ENCODE results near the gene DMGDH. TPM values are rescaled to one million over a fixed set of nuclear protein-coding genes. Genes with fewer than 3 reads are reported as not detected.

Gene DMGDH
- total RNA-seq, 1 donor from 2014 or later: 1.3 TPM

GRCh38 chr5:78961743-78962142 is 107.7 kb downstream of the DMGDH start:
- intact Hi-C loops (cut with DNase I): no loop called here
- no peak overlapping the region for H3K4me3 ChIP-seq
- H3K9me3 ChIP-seq: no peaks in the 10 kb centered on the region
- H3K27me3 ChIP-seq (ENCODE audit: low read depth): no peaks in the 10 kb centered on the region
- TF ChIP-seq CTCF (IDR thresholded peaks at IDR 0.05): no peak
- no peaks in the 10 kb centered on the region for H3K4me1 ChIP-seq
- no peak overlapping the region for H3K27ac ChIP-seq
- DNase-seq (no peak), ATAC-seq (no peak)
- H3K36me3 ChIP-seq: peaks cover 10% of the 10 kb centered on the region

- TF ChIP-seq CTCF (IDR thresholded peaks at IDR 0.05): no peak
- intact Hi-C loops (cut with DNase I): no loop called here
- Histone ChIP-seq H3K27me3 (ENCODE audit: low read depth) (no peaks in the 10 kb centered on the region), H3K27ac (no peak overlapping the region), H3K36me3 (peaks cover 10% of the 10 kb centered on the region), H3K4me1 (no peaks in the 10 kb centered on the region), H3K9me3 (no peaks in the 10 kb centered on the region), H3K4me3 (no peak overlapping the region)
- ATAC-seq (no peak), DNase-seq (no peak)
Observed at GRCh38 chr5:78959767-78960166, 109.7 kb downstream of the DMGDH start.

GRCh38 chr5:78958672-78959445 is 110.6 kb downstream of the DMGDH start:
- H3K4me1 ChIP-seq: no peaks in the 10 kb centered on the region
- ATAC-seq (no peak), DNase-seq (no peak)
- peaks cover 10% of the 10 kb centered on the region for H3K36me3 ChIP-seq
- intact Hi-C loops (cut with DNase I): no loop called here
- H3K27me3 ChIP-seq (ENCODE audit: low read depth): no peaks in the 10 kb centered on the region
- no peak overlapping the region for H3K27ac ChIP-seq
- no peak overlapping the region for H3K4me3 ChIP-seq
- TF ChIP-seq CTCF (IDR thresholded peaks at IDR 0.05): no peak
- no peaks in the 10 kb centered on the region for H3K9me3 ChIP-seq

- H3K36me3 ChIP-seq: peaks cover 2% of the 10 kb centered on the region
- H3K4me3 ChIP-seq: no peak overlapping the region
- H3K9me3 ChIP-seq: no peaks in the 10 kb centered on the region
- ATAC-seq (no peak), DNase-seq (no peak)
- TF ChIP-seq CTCF (IDR thresholded peaks at IDR 0.05): no peak
- H3K4me1 ChIP-seq: no peaks in the 10 kb centered on the region
- H3K27me3 ChIP-seq (ENCODE audit: low read depth): no peaks in the 10 kb centered on the region
- H3K27ac ChIP-seq: no peak overlapping the region
- intact Hi-C loops (cut with DNase I): no loop called here
Observed at GRCh38 chr5:78956901-78957300, 112.6 kb downstream of the DMGDH start.

GRCh38 chr5:78953092-78953800 is 116.2 kb downstream of the DMGDH start:
- Histone ChIP-seq H3K4me1 (no peaks in the 10 kb centered on the region), H3K27me3 (ENCODE audit: low read depth) (no peaks in the 10 kb centered on the region), H3K27ac (no peak overlapping the region), H3K9me3 (no peaks in the 10 kb centered on the region), H3K4me3 (no peak overlapping the region), H3K36me3 (no peaks in the 10 kb centered on the region)
- DNase-seq (no peak), ATAC-seq (no peak)
- no peak for TF ChIP-seq CTCF (IDR thresholded peaks at IDR 0.05)
- intact Hi-C loops (cut with DNase I): no loop called here

Other genes with a start within 250 kb of the DMGDH start
- gene ARSB, start 84.4 kb downstream of the DMGDH start, total RNA-seq: 21.6 TPM
- 3.9 TPM for gene BHMT2, start 93 bp upstream of the DMGDH start, total RNA-seq
- not detected for gene BHMT, start 42.1 kb upstream of the DMGDH start, total RNA-seq
- gene JMY, start 166.5 kb upstream of the DMGDH start, total RNA-seq: 10.6 TPM